ENCODE data around the gene TTC12. TPM values are rescaled to one million over a fixed set of nuclear protein-coding genes. Genes with fewer than 3 reads are reported as not detected.

TTC12 gene
- total and polyA plus RNA-seq, 7 donors = 2.5 to 7.7 (median 3.9) TPM

DNA sequence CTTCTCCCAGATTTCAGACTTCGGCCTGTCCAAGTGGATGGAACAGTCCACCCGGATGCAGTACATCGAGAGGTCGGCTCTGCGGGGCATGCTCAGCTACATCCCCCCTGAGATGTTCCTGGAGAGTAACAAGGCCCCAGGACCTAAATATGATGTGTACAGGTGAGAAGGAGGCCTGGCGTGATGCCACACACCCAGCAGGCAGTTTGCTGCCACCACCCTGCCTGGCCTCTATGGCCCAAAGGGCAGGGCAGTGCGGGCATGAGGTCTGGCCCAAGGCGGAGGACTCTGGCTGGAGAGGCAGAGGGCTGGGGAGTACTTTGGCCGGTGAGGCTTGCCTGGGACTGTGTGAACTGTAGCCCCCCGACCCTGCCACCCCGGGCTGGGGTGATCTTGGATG, 80.5 kb downstream of the TTC12 start:
- no peaks in the 10 kb centered on the region for H3K36me3 ChIP-seq (ENCODE audit: insufficient read depth in 1 of 2, low read depth in 1 of 2)
- H3K27me3 ChIP-seq (ENCODE audit: insufficient read depth in 3 of 3, low read length in 2 of 3) = peaks cover 0 to 13% (median 0%) of the 10 kb centered on the region in 3 donors
- H3K4me3 ChIP-seq = no peak overlapping the region
- TF ChIP-seq, protein P1, sequence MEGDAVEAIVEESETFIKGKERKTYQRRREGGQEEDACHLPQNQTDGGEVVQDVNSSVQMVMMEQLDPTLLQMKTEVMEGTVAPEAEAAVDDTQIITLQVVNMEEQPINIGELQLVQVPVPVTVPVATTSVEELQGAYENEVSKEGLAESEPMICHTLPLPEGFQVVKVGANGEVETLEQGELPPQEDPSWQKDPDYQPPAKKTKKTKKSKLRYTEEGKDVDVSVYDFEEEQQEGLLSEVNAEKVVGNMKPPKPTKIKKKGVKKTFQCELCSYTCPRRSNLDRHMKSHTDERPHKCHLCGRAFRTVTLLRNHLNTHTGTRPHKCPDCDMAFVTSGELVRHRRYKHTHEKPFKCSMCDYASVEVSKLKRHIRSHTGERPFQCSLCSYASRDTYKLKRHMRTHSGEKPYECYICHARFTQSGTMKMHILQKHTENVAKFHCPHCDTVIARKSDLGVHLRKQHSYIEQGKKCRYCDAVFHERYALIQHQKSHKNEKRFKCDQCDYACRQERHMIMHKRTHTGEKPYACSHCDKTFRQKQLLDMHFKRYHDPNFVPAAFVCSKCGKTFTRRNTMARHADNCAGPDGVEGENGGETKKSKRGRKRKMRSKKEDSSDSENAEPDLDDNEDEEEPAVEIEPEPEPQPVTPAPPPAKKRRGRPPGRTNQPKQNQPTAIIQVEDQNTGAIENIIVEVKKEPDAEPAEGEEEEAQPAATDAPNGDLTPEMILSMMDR (IDR thresholded peaks at IDR 0.05) = no peak
- no peak for DNase-seq
- H3K4me1 ChIP-seq = no peaks in the 10 kb centered on the region
- WGBS, 3 donors = 91 to 95% (median 94%) methylated on average over 11 of the region's 11 CpGs
- no peak overlapping the region for H3K27ac ChIP-seq
- no peaks in the 10 kb centered on the region for H3K9me3 ChIP-seq
- ATAC-seq = no peak
- intact Hi-C loops (cut with DNase I) = no loop called here

DNA sequence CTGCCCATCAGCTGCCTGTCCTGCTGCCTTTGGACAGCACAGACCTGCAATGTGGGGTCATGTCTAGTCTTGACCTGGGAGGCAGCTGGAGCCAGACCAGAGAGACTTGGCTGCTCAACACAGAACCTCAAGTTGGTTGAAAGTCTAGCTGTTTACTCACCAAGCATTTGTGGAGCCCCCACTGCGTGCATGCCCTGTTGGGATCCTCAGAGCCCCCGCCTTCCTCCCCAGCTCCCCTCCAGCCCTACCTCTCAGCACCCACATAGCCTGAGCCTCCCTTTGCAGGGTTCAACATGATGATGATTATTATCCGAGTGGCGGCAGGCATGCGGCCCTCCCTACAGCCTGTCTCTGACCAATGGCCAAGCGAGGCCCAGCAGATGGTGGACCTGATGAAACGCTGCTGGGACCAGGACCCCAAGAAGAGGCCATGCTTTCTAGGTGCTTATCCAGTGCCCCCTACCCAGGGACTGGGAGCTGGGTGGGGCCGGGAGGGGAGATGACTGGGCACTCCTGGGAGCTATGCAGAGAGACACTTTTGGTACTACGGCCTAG, 81.5 kb downstream of the TTC12 start:
- TF ChIP-seq, protein P1 (IDR thresholded peaks at IDR 0.05) = no peak
- H3K27ac ChIP-seq = no peak overlapping the region
- 94 to 96% (median 95%) methylated on average over 9 of the region's 9 CpGs for WGBS, 3 donors
- H3K4me1 ChIP-seq = no peaks in the 10 kb centered on the region
- ATAC-seq (no peak), DNase-seq (no peak)
- H3K27me3 ChIP-seq (ENCODE audit: insufficient read depth in 3 of 3, low read length in 2 of 3) = peaks cover 0 to 5% (median 0%) of the 10 kb centered on the region in 3 donors
- H3K9me3 ChIP-seq = no peaks in the 10 kb centered on the region
- H3K4me3 ChIP-seq = no peak overlapping the region
- intact Hi-C loops (cut with DNase I) = no loop called here
- H3K36me3 ChIP-seq (ENCODE audit: insufficient read depth in 1 of 2, low read depth in 1 of 2) = no peaks in the 10 kb centered on the region

DNA sequence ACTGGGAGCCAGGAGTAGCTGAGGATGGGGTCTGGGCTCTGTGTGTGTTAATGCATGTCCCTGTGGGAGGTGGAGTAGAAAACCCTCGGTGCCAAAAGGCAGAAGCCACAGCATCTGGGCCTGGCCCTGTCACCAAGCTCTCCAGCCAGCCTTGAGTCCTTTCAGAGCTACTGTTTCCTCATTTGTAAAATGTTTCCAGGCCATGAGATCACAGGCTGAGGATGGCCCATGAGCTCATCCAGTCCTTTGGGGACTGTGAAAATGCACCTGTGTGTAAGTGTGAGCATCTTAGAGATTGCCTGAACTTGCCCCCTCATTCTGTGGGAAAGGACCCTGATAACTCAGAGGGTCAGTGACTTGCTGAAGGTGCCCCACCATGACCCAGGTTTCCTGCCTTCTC, 82.3 kb downstream of the TTC12 start:
- Histone ChIP-seq H3K36me3 (ENCODE audit: insufficient read depth in 1 of 2, low read depth in 1 of 2) (no peaks in the 10 kb centered on the region), H3K4me1 (no peaks in the 10 kb centered on the region), H3K27me3 (ENCODE audit: insufficient read depth in 3 of 3, low read length in 2 of 3) (no peaks in the 10 kb centered on the region), H3K4me3 (no peak overlapping the region), H3K9me3 (no peaks in the 10 kb centered on the region), H3K27ac (no peak overlapping the region)
- DNase-seq = no peak
- 33 to 44% (median 38%) methylated on average over 1 of the region's 1 CpG for WGBS, 3 donors
- intact Hi-C loops (cut with DNase I) = no loop called here
- peak in 3 of 4 donors; percentile 38 to 62 (median 43) for ATAC-seq
- TF ChIP-seq, protein P1 (IDR thresholded peaks at IDR 0.05) = no peak

DNA sequence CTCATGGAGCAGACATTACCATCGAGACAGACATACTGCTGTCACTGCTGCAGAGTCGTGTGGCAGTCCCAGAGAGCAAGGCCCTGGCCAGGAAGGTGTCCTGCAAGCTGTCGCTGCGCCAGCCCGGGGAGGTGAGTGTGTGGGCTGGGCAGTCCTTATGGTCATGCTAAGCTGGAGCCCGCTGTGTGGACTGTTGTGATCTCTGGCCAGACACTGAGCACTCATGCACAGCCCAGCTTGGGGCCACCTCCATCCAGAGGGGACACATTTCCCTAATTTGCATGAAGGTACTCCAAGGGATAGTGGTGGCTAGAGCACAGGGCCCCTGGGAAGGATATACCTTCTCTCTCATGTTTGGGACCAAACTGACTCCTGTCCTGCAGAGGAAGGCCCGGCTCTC, 82.8 kb downstream of the TTC12 start:
- intact Hi-C loops (cut with DNase I) = no loop called here
- ATAC-seq (no peak), DNase-seq (no peak)
- Histone ChIP-seq H3K9me3 (no peaks in the 10 kb centered on the region), H3K4me3 (no peak overlapping the region), H3K27me3 (ENCODE audit: insufficient read depth in 3 of 3, low read length in 2 of 3) (no peaks in the 10 kb centered on the region), H3K4me1 (no peaks in the 10 kb centered on the region), H3K27ac (no peak overlapping the region), H3K36me3 (ENCODE audit: insufficient read depth in 1 of 2, low read depth in 1 of 2) (no peaks in the 10 kb centered on the region)
- WGBS, 3 donors = 73 to 81% (median 77%) methylated on average over 7 of the region's 7 CpGs
- TF ChIP-seq, protein P1 (IDR thresholded peaks at IDR 0.05) = no peak

DNA sequence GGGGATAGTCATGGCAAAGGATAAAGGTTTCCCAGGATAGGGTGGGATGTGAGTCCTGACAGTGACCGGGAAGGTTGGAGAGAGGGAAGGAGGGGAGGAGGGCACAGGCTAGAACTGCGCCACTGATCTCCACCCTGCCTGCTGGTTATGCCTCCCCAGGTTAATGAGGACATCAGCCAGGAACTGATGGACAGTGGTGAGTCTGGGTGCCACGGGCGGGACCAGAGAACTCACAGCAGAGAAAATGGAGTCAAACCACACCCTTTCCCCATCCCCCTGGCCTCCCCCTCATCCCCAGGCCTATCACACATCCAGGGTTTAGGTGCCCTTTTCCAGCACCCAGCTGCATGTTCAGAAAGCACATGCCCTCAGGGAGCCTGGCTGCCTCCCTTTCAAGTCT, 83.4 kb downstream of the TTC12 start:
- intact Hi-C loops (cut with DNase I) = no loop called here
- H3K27me3 ChIP-seq (ENCODE audit: insufficient read depth in 3 of 3, low read length in 2 of 3) = no peaks in the 10 kb centered on the region
- no peaks in the 10 kb centered on the region for H3K9me3 ChIP-seq
- H3K4me3 ChIP-seq = no peak overlapping the region
- no peak for ATAC-seq
- no peaks in the 10 kb centered on the region for H3K4me1 ChIP-seq
- TF ChIP-seq, protein P1 (IDR thresholded peaks at IDR 0.05) = no peak
- WGBS, 3 donors = 86 to 98% (median 97%) methylated on average over 4 of the region's 4 CpGs
- DNase-seq = no peak
- H3K36me3 ChIP-seq (ENCODE audit: insufficient read depth in 1 of 2, low read depth in 1 of 2) = no peaks in the 10 kb centered on the region
- no peak overlapping the region for H3K27ac ChIP-seq
